Measurements from ENCODE around the gene SPTB. TPM values are rescaled to one million over a fixed set of nuclear protein-coding genes. Genes with fewer than 3 reads are reported as not detected.

The SPTB gene
- total and polyA plus RNA-seq, 8 donors = 2.2 to 4.7 (median 3.3) TPM

GRCh38 chr14:64755781-64756221 is 123.9 kb downstream of the SPTB start:
- H3K4me3 ChIP-seq = no peak overlapping the region
- no peak for ATAC-seq

GRCh38 chr14:64754685-64755084 is 125.0 kb downstream of the SPTB start:
- no peak overlapping the region for H3K27ac ChIP-seq
- H3K27me3 ChIP-seq = peaks cover 0 to 16% of the 10 kb centered on the region in 2 donors
- DNase-seq (no peak), ATAC-seq (no peak)
- no peaks in the 10 kb centered on the region for H3K9me3 ChIP-seq
- TF ChIP-seq CTCF (IDR thresholded peaks at IDR 0.05) = no peak
- H3K4me3 ChIP-seq = no peak overlapping the region
- H3K4me1 ChIP-seq = peaks cover 10 to 19% of the 10 kb centered on the region in 2 donors
- no peaks in the 10 kb centered on the region for H3K36me3 ChIP-seq
- intact Hi-C loops (cut with DNase I) = no loop called here

More at GRCh38 chr14:64755781-64756221, 123.9 kb downstream of the SPTB start:
- Histone ChIP-seq H3K4me1 (peaks cover 12 to 19% of the 10 kb centered on the region in 2 donors), H3K27ac (no peak overlapping the region), H3K36me3 (no peaks in the 10 kb centered on the region), H3K9me3 (no peaks in the 10 kb centered on the region), H3K27me3 (peaks cover 0 to 21% of the 10 kb centered on the region in 2 donors)
- no peak for TF ChIP-seq CTCF (IDR thresholded peaks at IDR 0.05)
- intact Hi-C loops (cut with DNase I) = no loop called here
- no peak for DNase-seq

- no peak for ATAC-seq
- H3K4me1 ChIP-seq = peaks cover 10 to 16% of the 10 kb centered on the region in 2 donors
- H3K4me3 ChIP-seq = no peak overlapping the region
- peaks cover 0 to 16% of the 10 kb centered on the region in 2 donors for H3K27me3 ChIP-seq
- H3K27ac ChIP-seq = no peak overlapping the region
- intact Hi-C loops (cut with DNase I) = no loop called here
- no peak for TF ChIP-seq CTCF (IDR thresholded peaks at IDR 0.05)
- H3K9me3 ChIP-seq = no peaks in the 10 kb centered on the region
- no peak for DNase-seq
- H3K36me3 ChIP-seq = peaks cover 0 to 5% of the 10 kb centered on the region in 2 donors
These were observed 125.7 kb downstream of the SPTB start for GRCh38 chr14:64753999-64754398.

GRCh38 chr14:64753374-64753773 is 126.3 kb downstream of the SPTB start:
- H3K36me3 ChIP-seq = peaks cover 0 to 9% of the 10 kb centered on the region in 2 donors
- no peak overlapping the region for H3K4me3 ChIP-seq
- H3K9me3 ChIP-seq = no peaks in the 10 kb centered on the region
- peaks cover 8 to 10% of the 10 kb centered on the region in 2 donors for H3K4me1 ChIP-seq
- peaks cover 0 to 16% of the 10 kb centered on the region in 2 donors for H3K27me3 ChIP-seq
- ATAC-seq (no peak), DNase-seq (no peak)
- H3K27ac ChIP-seq = no peak overlapping the region
- intact Hi-C loops (cut with DNase I) = no loop called here
- TF ChIP-seq CTCF (IDR thresholded peaks at IDR 0.05) = no peak

GRCh38 chr14:64752909-64753308 is 126.8 kb downstream of the SPTB start:
- no peaks in the 10 kb centered on the region for H3K9me3 ChIP-seq
- DNase-seq (no peak), ATAC-seq (no peak)
- no peak overlapping the region for H3K27ac ChIP-seq
- TF ChIP-seq CTCF (IDR thresholded peaks at IDR 0.05) = no peak
- intact Hi-C loops (cut with DNase I) = no loop called here
- H3K27me3 ChIP-seq = peaks cover 0 to 16% of the 10 kb centered on the region in 2 donors
- H3K4me3 ChIP-seq = no peak overlapping the region
- H3K4me1 ChIP-seq = peaks cover 3 to 5% of the 10 kb centered on the region in 2 donors
- peaks cover 0 to 13% of the 10 kb centered on the region in 2 donors for H3K36me3 ChIP-seq
